ENCODE measurements around the gene DPP6. TPM values are rescaled to one million over a fixed set of nuclear protein-coding genes. Genes with fewer than 3 reads are reported as not detected.

Gene DPP6
- total and polyA plus RNA-seq, 12 donors, result 0.07 to 2.1 (median 0.16) TPM; not detected in 4

DNA sequence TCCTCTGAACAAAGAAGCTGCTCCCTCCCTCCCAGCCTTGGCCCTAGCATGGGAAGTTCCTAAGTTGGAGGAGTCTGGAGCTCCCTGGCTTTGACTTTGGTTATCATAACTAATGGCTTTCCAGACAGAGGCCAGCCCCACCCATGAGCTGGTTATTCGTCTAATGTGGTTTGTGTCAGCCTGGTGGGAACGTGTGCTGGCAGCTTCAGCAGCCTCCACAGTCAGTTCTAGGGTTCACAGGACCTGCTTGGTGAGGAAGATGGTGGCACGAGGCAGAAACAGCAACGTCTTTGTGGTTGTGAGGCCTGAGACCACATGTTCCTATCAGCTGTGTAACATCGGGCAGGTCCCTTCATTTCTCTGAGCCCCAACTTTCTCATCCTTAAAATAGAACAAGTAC, 847.7 kb downstream of the DPP6 start:
- peaks cover 0 to 14% (median 6%) of the 10 kb centered on the region in 7 donors for H3K27me3 ChIP-seq
- intact Hi-C loops (cut with DNase I), result loop anchor here in 1 of 10 donors (10.0 kb wide), 1 partner anchor 1005 kb away; no protein-coding TSS in a partner anchor
- H3K27ac ChIP-seq, result no peak overlapping the region
- H3K4me3 ChIP-seq, result no peak overlapping the region
- TF ChIP-seq, protein P1, sequence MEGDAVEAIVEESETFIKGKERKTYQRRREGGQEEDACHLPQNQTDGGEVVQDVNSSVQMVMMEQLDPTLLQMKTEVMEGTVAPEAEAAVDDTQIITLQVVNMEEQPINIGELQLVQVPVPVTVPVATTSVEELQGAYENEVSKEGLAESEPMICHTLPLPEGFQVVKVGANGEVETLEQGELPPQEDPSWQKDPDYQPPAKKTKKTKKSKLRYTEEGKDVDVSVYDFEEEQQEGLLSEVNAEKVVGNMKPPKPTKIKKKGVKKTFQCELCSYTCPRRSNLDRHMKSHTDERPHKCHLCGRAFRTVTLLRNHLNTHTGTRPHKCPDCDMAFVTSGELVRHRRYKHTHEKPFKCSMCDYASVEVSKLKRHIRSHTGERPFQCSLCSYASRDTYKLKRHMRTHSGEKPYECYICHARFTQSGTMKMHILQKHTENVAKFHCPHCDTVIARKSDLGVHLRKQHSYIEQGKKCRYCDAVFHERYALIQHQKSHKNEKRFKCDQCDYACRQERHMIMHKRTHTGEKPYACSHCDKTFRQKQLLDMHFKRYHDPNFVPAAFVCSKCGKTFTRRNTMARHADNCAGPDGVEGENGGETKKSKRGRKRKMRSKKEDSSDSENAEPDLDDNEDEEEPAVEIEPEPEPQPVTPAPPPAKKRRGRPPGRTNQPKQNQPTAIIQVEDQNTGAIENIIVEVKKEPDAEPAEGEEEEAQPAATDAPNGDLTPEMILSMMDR (IDR thresholded peaks at IDR 0.05), result no peak
- WGBS, 2 donors, result 59 to 63% methylated on average over 5 of the region's 5 CpGs
- H3K4me1 ChIP-seq, result no peaks in the 10 kb centered on the region
- no peaks in the 10 kb centered on the region for H3K36me3 ChIP-seq
- ATAC-seq, result no peak
- no peak for DNase-seq
- H3K9me3 ChIP-seq, result no peaks in the 10 kb centered on the region

- WGBS, 2 donors, result 70 to 72% methylated on average over 6 of the region's 6 CpGs
- intact Hi-C loops (cut with DNase I), result no loop called here
- Histone ChIP-seq H3K36me3 (no peaks in the 10 kb centered on the region), H3K27me3 (peaks cover 0 to 13% (median 0%) of the 10 kb centered on the region in 7 donors), H3K4me3 (no peak overlapping the region), H3K9me3 (no peaks in the 10 kb centered on the region), H3K27ac (no peak overlapping the region), H3K4me1 (no peaks in the 10 kb centered on the region)
- DNase-seq (no peak), ATAC-seq (no peak)
- TF ChIP-seq, protein P1 (IDR thresholded peaks at IDR 0.05), result no peak
These were observed 850.4 kb downstream of the DPP6 start for GRCh38 chr7:154902600-154903082.

- no peak for DNase-seq
- Histone ChIP-seq H3K27me3 (peaks cover 0 to 17% (median 0%) of the 10 kb centered on the region in 7 donors), H3K27ac (no peak overlapping the region), H3K4me3 (no peak overlapping the region), H3K36me3 (no peaks in the 10 kb centered on the region), H3K4me1 (no peaks in the 10 kb centered on the region), H3K9me3 (no peaks in the 10 kb centered on the region)
- TF ChIP-seq, protein P1 (IDR thresholded peaks at IDR 0.05), result no peak
- intact Hi-C loops (cut with DNase I), result no loop called here
- no peak for ATAC-seq
- WGBS, 2 donors, result 53 to 57% methylated on average over 14 of the region's 14 CpGs
These were observed 851.0 kb downstream of the DPP6 start for GRCh38 chr7:154903083-154903731.

- H3K9me3 ChIP-seq, result no peaks in the 10 kb centered on the region
- ATAC-seq (no peak), DNase-seq (no peak)
- no peaks in the 10 kb centered on the region for H3K4me1 ChIP-seq
- no peaks in the 10 kb centered on the region for H3K36me3 ChIP-seq
- intact Hi-C loops (cut with DNase I), result no loop called here
- H3K27me3 ChIP-seq, result peaks cover 0 to 31% (median 10%) of the 10 kb centered on the region in 7 donors
- TF ChIP-seq, protein P1 (IDR thresholded peaks at IDR 0.05), result no peak
- H3K4me3 ChIP-seq, result no peak overlapping the region
- no peak overlapping the region for H3K27ac ChIP-seq
- WGBS, 2 donors, result 87 to 94% methylated on average over 8 of the region's 8 CpGs
These were observed 852.9 kb downstream of the DPP6 start for GRCh38 chr7:154905146-154905545.
